Measurements from ENCODE around the gene SLC37A3. TPM values are rescaled to one million over a fixed set of nuclear protein-coding genes. Genes with fewer than 3 reads are reported as not detected.

The SLC37A3 gene
- total RNA-seq, 1 donor from 2014 or later: 7.5 TPM

DNA sequence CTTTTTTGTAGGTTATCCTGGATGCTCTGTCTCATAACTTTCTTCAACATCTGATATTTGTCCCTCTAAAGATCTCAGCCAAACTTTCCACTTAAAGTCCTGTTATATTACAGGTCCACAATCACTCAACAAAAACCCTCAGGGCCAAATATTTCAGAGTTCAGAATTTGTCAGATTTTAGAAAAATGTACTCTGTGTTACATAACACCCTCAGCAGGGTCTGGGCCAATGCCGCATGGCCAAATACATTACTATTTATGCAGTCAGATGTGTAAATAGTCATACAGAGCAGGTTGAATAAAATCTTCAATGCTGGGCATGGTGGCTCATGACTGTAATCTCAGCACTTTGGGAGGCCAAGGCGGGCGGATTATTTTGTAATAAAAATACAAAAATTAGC lies 17.0 kb upstream of the SLC37A3 start:
- Histone ChIP-seq H3K27me3 (ENCODE audit: low read depth) (peaks cover 11% of the 10 kb centered on the region), H3K4me1 (no peaks in the 10 kb centered on the region), H3K27ac (replicated peaks) (no peak overlapping the region), H3K4me3 (no peak overlapping the region), H3K36me3 (no peaks in the 10 kb centered on the region), H3K9me3 (replicated peaks) (no peaks in the 10 kb centered on the region)
- no peak for DNase-seq
- TF ChIP-seq, protein P1, sequence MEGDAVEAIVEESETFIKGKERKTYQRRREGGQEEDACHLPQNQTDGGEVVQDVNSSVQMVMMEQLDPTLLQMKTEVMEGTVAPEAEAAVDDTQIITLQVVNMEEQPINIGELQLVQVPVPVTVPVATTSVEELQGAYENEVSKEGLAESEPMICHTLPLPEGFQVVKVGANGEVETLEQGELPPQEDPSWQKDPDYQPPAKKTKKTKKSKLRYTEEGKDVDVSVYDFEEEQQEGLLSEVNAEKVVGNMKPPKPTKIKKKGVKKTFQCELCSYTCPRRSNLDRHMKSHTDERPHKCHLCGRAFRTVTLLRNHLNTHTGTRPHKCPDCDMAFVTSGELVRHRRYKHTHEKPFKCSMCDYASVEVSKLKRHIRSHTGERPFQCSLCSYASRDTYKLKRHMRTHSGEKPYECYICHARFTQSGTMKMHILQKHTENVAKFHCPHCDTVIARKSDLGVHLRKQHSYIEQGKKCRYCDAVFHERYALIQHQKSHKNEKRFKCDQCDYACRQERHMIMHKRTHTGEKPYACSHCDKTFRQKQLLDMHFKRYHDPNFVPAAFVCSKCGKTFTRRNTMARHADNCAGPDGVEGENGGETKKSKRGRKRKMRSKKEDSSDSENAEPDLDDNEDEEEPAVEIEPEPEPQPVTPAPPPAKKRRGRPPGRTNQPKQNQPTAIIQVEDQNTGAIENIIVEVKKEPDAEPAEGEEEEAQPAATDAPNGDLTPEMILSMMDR (IDR thresholded peaks at IDR 0.05; ENCODE audit: borderline replicate concordance): no peak
- intact Hi-C loops (cut with micrococcal nuclease): no loop called here

GRCh38 chr7:140404565-140405065 lies 6.3 kb upstream of the SLC37A3 start:
- intact Hi-C loops (cut with micrococcal nuclease): no loop called here
- TF ChIP-seq, protein P1 (IDR thresholded peaks at IDR 0.05; ENCODE audit: borderline replicate concordance): no peak
- Histone ChIP-seq H3K4me3 (no peak overlapping the region), H3K36me3 (no peaks in the 10 kb centered on the region), H3K4me1 (peaks cover 7% of the 10 kb centered on the region), H3K27me3 (ENCODE audit: low read depth) (peaks cover 37% of the 10 kb centered on the region), H3K27ac (replicated peaks) (no peak overlapping the region), H3K9me3 (replicated peaks) (no peaks in the 10 kb centered on the region)
- no peak for DNase-seq

DNA sequence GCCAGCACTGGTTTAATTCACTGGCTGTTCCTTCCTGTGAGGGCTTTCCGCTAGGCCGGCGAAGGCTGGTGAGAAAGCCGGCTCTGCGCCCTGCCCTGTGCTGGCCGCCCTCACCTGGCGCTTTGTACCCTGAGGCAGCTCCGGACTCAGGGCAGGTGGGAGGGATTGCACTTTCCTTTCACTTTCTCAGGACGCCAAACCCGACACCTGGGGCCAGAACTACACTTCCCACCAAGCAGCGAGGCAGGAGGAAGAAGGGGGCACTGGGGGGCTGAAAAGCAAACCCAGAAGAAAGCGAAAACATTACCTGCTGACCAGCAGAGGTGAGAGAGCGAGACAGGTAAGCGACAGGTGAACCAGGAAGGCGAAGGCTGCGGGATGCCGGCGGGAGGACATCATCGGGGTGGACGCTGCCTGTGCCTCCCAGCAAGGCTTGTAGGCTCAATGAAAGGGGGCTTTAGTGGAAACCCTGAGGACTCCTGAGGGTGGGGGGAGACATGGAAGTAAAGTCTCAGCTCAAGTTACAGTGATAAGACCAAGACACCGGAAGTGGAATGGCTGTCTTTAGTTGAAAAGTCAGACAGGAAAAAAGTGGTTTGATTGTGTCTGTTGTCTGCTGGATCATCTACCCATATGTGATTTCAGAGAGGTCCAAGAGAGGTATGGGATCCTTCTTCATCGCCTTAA lies 5.7 kb upstream of the SLC37A3 start, which contains the start of gene RAB19:
Gene RAB19 (plus strand): TSS at position 181 of the 687 bp plus-strand sequence. CDS start 3,589 bp downstream, outside the sequence.
- Histone ChIP-seq H3K27me3 (ENCODE audit: low read depth) (peaks cover 37% of the 10 kb centered on the region), H3K4me3 (peak within 1 kb of the TSS; percentile 38), H3K4me1 (peaks cover 7% of the 10 kb centered on the region), H3K9me3 (replicated peaks) (no peaks in the 10 kb centered on the region), H3K36me3 (no peaks in the 10 kb centered on the region), H3K27ac (replicated peaks) (no peak within 1 kb of the TSS)
- TF ChIP-seq, protein P1 (IDR thresholded peaks at IDR 0.05; ENCODE audit: borderline replicate concordance): no peak
- no peak for DNase-seq
- intact Hi-C loops (cut with micrococcal nuclease): no loop called here

GRCh38 chr7:140402178-140402835 lies 4.0 kb upstream of the SLC37A3 start:
- Histone ChIP-seq H3K36me3 (no peaks in the 10 kb centered on the region), H3K27me3 (ENCODE audit: low read depth) (peaks cover 37% of the 10 kb centered on the region), H3K27ac (replicated peaks) (no peak overlapping the region), H3K9me3 (replicated peaks) (no peaks in the 10 kb centered on the region), H3K4me1 (peaks cover 22% of the 10 kb centered on the region), H3K4me3 (no peak overlapping the region)
- TF ChIP-seq, protein P1 (IDR thresholded peaks at IDR 0.05; ENCODE audit: borderline replicate concordance): no peak
- no peak for DNase-seq
- intact Hi-C loops (cut with micrococcal nuclease): no loop called here

- H3K4me1 ChIP-seq: peaks cover 32% of the 10 kb centered on the region
- no peaks in the 10 kb centered on the region for H3K9me3 ChIP-seq (replicated peaks)
- TF ChIP-seq, protein P1 (IDR thresholded peaks at IDR 0.05; ENCODE audit: borderline replicate concordance): no peak
- intact Hi-C loops (cut with micrococcal nuclease): no loop called here
- no peak for DNase-seq
- H3K36me3 ChIP-seq: no peaks in the 10 kb centered on the region
- H3K27ac ChIP-seq (replicated peaks): no peak overlapping the region
- H3K27me3 ChIP-seq (ENCODE audit: low read depth): peaks cover 37% of the 10 kb centered on the region
- no peak overlapping the region for H3K4me3 ChIP-seq
These were observed 2.1 kb upstream of the SLC37A3 start for GRCh38 chr7:140400381-140400780.
